Measurements from ENCODE around the gene SHMT2.

Gene SHMT2

DNA sequence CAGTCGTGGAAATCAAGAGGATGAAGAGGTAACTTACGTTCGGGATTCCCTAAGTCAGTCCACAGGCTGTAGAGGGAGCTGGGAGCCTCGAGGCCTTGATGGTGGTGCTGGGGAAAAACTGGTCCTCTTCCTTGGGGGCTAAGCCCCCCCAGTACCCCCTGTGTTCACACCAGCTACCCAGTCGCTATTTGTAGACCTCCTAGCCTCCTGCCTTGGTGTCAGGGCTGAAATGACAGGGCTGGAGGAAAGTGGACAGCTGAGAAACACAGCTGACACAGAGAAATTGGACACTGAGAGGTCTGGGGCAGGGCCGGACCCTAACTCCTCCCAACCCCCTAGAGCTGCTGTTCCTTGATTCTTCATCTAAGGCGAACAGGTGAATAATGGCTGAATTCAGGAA is 21.4 kb downstream of the SHMT2 start, which contains the start of gene STAC3:
Gene STAC3, minus strand, starts transcription at position 232 of the 400 bp plus-strand sequence. CDS start 1,551 bp downstream, outside the sequence.
- DNase-seq: no peak

DNA sequence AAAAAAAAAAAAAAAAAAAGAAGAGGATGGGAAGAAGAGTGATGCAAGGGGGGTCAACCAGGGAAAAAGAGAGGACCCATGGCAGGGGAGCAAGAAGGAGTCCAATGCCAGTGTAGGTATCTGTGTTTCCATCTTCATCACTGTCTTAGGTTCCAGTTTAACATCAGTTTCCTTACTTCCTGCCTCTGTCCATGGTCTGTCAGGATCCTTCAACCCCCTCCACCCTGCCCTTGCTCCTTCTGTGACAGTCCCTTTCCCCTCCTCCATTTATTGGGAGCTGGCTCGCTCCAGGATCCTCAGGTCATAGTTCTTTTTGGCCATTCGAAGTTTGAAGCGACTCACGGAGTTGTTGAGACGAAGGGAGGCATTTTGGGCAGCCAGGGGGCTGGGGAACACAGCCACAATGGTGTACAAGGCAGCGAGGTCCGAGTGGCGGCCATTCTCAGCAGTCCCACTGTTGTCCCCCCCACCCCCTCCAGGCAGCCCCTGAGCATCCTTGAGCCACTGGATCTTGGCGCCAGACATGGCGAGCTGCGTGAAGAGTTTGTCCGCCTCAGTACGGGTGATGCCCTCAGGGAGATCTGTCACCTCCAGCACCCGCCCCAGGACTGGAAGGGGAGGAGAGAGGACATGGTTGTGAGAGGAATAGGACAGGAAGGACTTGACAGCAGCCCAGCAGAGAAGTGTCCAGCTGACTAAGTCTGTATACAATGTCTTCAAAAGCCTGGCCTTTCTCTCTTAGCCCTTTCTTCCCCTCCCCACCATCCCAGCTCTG is 25.2 kb downstream of the SHMT2 start:
- H3K9me3 ChIP-seq (ENCODE audit: severe bottlenecking): no peaks in the 10 kb centered on the region
- TF ChIP-seq, protein P1, sequence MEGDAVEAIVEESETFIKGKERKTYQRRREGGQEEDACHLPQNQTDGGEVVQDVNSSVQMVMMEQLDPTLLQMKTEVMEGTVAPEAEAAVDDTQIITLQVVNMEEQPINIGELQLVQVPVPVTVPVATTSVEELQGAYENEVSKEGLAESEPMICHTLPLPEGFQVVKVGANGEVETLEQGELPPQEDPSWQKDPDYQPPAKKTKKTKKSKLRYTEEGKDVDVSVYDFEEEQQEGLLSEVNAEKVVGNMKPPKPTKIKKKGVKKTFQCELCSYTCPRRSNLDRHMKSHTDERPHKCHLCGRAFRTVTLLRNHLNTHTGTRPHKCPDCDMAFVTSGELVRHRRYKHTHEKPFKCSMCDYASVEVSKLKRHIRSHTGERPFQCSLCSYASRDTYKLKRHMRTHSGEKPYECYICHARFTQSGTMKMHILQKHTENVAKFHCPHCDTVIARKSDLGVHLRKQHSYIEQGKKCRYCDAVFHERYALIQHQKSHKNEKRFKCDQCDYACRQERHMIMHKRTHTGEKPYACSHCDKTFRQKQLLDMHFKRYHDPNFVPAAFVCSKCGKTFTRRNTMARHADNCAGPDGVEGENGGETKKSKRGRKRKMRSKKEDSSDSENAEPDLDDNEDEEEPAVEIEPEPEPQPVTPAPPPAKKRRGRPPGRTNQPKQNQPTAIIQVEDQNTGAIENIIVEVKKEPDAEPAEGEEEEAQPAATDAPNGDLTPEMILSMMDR (IDR thresholded peaks at IDR 0.05; ENCODE audit: low read depth, low read length): no peak
- H3K27ac ChIP-seq: no peak overlapping the region
- DNase-seq: no peak
- peaks cover 24% of the 10 kb centered on the region for H3K36me3 ChIP-seq
- no peaks in the 10 kb centered on the region for H3K27me3 ChIP-seq (ENCODE audit: insufficient read depth, low read depth, severe bottlenecking)
- no peak overlapping the region for H3K4me3 ChIP-seq (ENCODE audit: low read depth, low read length)

More for the DNA sequence above, 21.4 kb downstream of the SHMT2 start, which contains the start of gene STAC3:
- Histone ChIP-seq H3K27ac (no peak within 1 kb of the TSS), H3K27me3 (ENCODE audit: insufficient read depth, low read depth, severe bottlenecking) (no peaks in the 10 kb centered on the region), H3K9me3 (ENCODE audit: severe bottlenecking) (no peaks in the 10 kb centered on the region), H3K4me3 (ENCODE audit: low read depth, low read length) (no peak within 1 kb of the TSS), H3K36me3 (peaks cover 3% of the 10 kb centered on the region)
- TF ChIP-seq, protein P1 (IDR thresholded peaks at IDR 0.05; ENCODE audit: low read depth, low read length): no peak

DNA sequence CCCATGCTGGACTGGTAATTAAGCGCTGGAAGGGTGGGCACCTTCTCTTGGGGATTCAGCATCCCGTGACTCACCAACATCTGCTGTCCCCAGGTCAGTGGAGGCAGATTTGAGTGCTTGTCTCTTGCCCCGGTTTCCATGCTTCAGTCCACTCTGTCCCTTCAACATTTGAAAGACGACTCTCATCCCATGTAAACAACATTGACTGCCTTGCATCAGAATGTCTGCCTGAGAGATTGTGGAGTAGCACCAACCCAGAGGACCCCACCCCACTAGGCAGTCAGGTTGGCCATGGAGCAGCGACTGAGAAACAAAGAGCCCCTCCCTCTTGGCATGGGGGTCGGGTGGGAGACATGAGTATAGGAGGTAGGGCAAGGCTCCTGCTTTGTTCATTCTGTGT is 26.4 kb downstream of the SHMT2 start:
- Histone ChIP-seq H3K4me3 (ENCODE audit: low read depth, low read length) (no peak overlapping the region), H3K27me3 (ENCODE audit: insufficient read depth, low read depth, severe bottlenecking) (no peaks in the 10 kb centered on the region), H3K9me3 (ENCODE audit: severe bottlenecking) (no peaks in the 10 kb centered on the region), H3K27ac (no peak overlapping the region), H3K36me3 (peaks cover 26% of the 10 kb centered on the region)
- TF ChIP-seq, protein P1 (IDR thresholded peaks at IDR 0.05; ENCODE audit: low read depth, low read length): no peak
- no peak for DNase-seq

DNA sequence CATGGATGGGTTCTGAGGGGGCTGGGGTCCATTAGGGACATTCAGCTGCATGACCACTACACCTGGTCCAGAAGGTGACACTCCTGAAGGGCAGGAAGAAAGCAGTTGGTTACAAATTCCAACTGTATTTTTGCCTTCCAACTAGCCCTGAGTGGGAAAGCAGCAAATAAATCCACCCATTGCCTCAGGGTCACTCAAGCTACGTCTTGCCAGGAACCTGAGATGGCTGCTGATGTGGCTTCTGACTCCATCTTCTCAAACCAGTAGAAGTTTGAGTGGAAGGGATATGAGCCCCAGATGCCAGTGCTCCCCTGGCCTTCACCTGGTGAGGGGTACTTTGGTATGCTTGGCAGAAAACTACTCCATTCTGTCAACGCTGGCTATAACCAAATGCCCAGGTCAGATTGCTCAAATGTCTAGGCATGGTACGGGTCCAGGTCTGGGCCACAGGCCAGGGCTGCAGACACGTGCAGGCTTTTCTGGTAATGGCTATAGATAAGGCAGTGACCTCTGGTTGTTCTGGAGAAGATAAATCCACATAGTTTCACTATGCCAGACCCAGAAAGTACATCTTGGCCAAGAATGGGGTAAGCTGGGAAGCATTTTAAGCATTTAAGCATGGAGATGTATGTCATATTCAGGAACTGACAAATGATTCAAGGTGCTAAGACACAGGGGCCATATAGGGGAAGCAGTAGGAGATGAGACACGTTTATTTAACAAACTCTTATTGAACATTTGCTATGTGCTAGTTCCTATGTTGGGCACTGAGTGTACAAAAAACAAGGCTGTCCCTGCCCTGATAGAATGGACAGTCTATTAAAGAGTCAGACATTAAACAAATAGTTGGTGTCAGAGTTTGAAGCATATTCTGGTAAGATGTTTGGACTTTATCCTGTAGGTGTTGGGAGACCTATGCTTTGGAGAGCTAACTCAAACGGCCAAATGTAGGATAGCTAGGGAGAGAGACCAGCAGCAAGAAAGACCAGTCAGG is 29.8 kb downstream of the SHMT2 start:
- Histone ChIP-seq H3K4me3 (ENCODE audit: low read depth, low read length) (no peak overlapping the region), H3K27ac (no peak overlapping the region), H3K27me3 (ENCODE audit: insufficient read depth, low read depth, severe bottlenecking) (no peaks in the 10 kb centered on the region), H3K9me3 (ENCODE audit: severe bottlenecking) (no peaks in the 10 kb centered on the region), H3K36me3 (peaks cover 31% of the 10 kb centered on the region)
- TF ChIP-seq, protein P1 (IDR thresholded peaks at IDR 0.05; ENCODE audit: low read depth, low read length): no peak
- DNase-seq: no peak

DNA sequence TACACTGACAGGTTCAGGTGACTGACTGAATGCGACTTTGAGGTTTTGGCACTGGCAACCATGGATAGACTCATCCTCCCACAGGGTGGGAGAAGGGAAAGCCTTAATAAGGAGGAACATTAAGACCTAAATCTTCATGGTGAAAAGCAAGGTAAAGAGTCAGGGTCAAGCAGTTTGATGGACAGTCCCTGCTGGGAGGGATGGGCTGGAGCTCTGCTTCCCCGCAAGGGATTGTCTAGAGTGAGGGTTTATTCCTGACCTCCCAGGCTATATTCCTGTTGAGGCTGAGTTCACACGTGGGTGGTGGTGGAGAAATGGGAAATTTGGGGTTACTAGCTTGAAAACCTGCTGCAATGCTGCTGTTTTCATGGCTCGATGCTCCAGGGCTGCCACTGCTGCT is 30.9 kb downstream of the SHMT2 start:
- TF ChIP-seq, protein P1 (IDR thresholded peaks at IDR 0.05; ENCODE audit: low read depth, low read length): no peak
- H3K4me3 ChIP-seq (ENCODE audit: low read depth, low read length): no peak overlapping the region
- DNase-seq: no peak
- no peaks in the 10 kb centered on the region for H3K27me3 ChIP-seq (ENCODE audit: insufficient read depth, low read depth, severe bottlenecking)
- no peak overlapping the region for H3K27ac ChIP-seq
- H3K36me3 ChIP-seq: peaks cover 34% of the 10 kb centered on the region
- no peaks in the 10 kb centered on the region for H3K9me3 ChIP-seq (ENCODE audit: severe bottlenecking)
